Measurements from ENCODE around the gene ATP6V0C. TPM values are rescaled to one million over a fixed set of nuclear protein-coding genes. Genes with fewer than 3 reads are reported as not detected.

The ATP6V0C gene
- total RNA-seq, 1 experiment from 2014 or later, result 212 TPM

DNA sequence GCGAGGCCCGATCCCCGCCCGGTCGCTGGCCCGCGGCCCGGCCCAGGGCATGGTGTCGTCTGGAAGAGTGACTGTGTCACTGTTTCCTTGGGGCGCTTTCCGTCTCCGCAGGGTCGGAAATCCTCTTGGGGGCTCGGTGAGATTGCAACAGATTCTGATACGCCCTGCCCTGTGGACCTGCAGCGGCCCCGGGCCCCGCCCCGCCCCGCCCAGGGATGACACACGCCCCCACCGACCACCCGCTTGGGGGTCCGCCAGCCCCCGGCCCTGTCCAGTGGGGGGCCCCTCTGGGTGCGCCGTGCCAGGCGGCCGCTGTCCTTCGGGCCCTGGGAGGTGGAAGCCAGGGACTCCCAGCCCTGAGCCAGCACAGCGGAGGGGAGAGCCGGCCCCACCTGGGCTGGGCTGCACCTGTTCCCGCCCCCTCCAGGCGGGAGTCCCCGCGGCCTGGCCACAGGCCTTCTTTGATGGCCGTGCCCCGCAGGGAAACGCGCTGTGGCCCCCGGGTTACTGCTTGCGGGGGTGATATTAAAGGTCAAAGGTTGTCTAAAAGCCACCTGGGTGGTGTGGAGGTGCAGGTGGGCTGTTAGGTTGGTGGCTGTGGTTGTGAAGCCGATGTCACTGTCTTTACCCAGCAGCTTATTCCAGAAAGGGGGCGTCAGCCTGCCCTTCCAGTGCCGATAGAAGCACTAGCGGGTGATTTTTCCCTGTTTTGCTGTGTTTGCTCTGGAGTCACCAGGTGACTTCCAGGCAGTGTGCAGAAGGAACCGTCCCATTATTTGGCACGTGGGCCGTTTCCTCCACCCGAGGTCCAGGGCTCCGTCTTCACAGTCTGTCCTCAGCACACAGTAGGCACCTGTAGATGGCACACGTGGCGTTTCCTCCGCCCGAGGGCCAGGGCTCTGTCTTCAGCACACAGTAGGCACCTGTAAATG, 38.1 kb upstream of the ATP6V0C start:
- Mint-ChIP-seq H3K27me3 (ENCODE audit: low read depth) (peaks cover 26% of the 10 kb centered on the region), H3K4me3 (peak overlapping the region; percentile 66), H3K36me3 (no peaks in the 10 kb centered on the region), H3K27ac (no peak overlapping the region), H3K4me1 (peaks cover 8% of the 10 kb centered on the region), H3K9me3 (no peaks in the 10 kb centered on the region)
- TF ChIP-seq ZNF423 (CRISPR knock-in tag; IDR thresholded peaks at IDR 0.05) (peak; percentile 54; the same call in 1 of the 2 replicates), MAX (CRISPR knock-in tag; IDR thresholded peaks at IDR 0.05) (peak; percentile 27; the same call in 1 of the 2 replicates)
- TF ChIP-seq, protein P1, sequence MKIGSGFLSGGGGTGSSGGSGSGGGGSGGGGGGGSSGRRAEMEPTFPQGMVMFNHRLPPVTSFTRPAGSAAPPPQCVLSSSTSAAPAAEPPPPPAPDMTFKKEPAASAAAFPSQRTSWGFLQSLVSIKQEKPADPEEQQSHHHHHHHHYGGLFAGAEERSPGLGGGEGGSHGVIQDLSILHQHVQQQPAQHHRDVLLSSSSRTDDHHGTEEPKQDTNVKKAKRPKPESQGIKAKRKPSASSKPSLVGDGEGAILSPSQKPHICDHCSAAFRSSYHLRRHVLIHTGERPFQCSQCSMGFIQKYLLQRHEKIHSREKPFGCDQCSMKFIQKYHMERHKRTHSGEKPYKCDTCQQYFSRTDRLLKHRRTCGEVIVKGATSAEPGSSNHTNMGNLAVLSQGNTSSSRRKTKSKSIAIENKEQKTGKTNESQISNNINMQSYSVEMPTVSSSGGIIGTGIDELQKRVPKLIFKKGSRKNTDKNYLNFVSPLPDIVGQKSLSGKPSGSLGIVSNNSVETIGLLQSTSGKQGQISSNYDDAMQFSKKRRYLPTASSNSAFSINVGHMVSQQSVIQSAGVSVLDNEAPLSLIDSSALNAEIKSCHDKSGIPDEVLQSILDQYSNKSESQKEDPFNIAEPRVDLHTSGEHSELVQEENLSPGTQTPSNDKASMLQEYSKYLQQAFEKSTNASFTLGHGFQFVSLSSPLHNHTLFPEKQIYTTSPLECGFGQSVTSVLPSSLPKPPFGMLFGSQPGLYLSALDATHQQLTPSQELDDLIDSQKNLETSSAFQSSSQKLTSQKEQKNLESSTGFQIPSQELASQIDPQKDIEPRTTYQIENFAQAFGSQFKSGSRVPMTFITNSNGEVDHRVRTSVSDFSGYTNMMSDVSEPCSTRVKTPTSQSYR (CRISPR knock-in tag; IDR thresholded peaks at IDR 0.05), result no peak
- DNase-seq (ENCODE audit: low spot score), result peak; percentile 45
- POLR2A ChIA-PET, result interaction anchor here (0.6 to 1.1 kb wide), 4 partner anchors 38 to 55 kb away, joined by 3 read pairs; partner anchors contain the start of genes AMDHD2 and CEMP1
- CTCF ChIA-PET, result interaction anchor here (0.6 to 4.0 kb wide), 6 partner anchors 10 to 252 kb away, joined by 3 to 57 read pairs (median 4); partner anchors contain the start of gene TEDC2
- ATAC-seq, result peak; percentile 27

- H3K27ac Mint-ChIP-seq, result no peak overlapping the region
- CTCF ChIA-PET, result interaction anchor here (1.7 to 4.0 kb wide), 2 partner anchors 25 kb away, joined by 9 to 57 read pairs; no protein-coding TSS in a partner anchor
- POLR2A ChIA-PET, result no interaction called here
- H3K9me3 Mint-ChIP-seq, result no peaks in the 10 kb centered on the region
- H3K4me3 Mint-ChIP-seq, result peak overlapping the region; percentile 66
- peaks cover 8% of the 10 kb centered on the region for H3K4me1 Mint-ChIP-seq
- no peak for ATAC-seq
- peaks cover 25% of the 10 kb centered on the region for H3K27me3 Mint-ChIP-seq (ENCODE audit: low read depth)
- H3K36me3 Mint-ChIP-seq, result no peaks in the 10 kb centered on the region
- TF ChIP-seq, protein P2, sequence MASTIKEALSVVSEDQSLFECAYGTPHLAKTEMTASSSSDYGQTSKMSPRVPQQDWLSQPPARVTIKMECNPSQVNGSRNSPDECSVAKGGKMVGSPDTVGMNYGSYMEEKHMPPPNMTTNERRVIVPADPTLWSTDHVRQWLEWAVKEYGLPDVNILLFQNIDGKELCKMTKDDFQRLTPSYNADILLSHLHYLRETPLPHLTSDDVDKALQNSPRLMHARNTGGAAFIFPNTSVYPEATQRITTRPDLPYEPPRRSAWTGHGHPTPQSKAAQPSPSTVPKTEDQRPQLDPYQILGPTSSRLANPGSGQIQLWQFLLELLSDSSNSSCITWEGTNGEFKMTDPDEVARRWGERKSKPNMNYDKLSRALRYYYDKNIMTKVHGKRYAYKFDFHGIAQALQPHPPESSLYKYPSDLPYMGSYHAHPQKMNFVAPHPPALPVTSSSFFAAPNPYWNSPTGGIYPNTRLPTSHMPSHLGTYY (CRISPR knock-in tag; IDR thresholded peaks at IDR 0.05), result no peak
- TF ChIP-seq TEAD1 (CRISPR knock-in tag; IDR thresholded peaks at IDR 0.05) (no peak), TEAD4 (CRISPR knock-in tag; IDR thresholded peaks at IDR 0.05) (no peak)
- DNase-seq (ENCODE audit: low spot score), result no peak
Observed at GRCh38 chr16:2476345-2476720, 37.4 kb upstream of the ATP6V0C start.

GRCh38 chr16:2476741-2477140, 37.0 kb upstream of the ATP6V0C start:
- no peak for DNase-seq (ENCODE audit: low spot score)
- POLR2A ChIA-PET, result no interaction called here
- H3K9me3 Mint-ChIP-seq, result no peaks in the 10 kb centered on the region
- ATAC-seq, result no peak
- TF ChIP-seq FOXP1 (CRISPR knock-in tag; IDR thresholded peaks at IDR 0.05; ENCODE audit: borderline replicate concordance) (no peak), TCF7 (CRISPR knock-in tag; IDR thresholded peaks at IDR 0.05; ENCODE audit: low read depth) (no peak), FOXJ3 (CRISPR knock-in tag; IDR thresholded peaks at IDR 0.05; ENCODE audit: borderline replicate concordance) (no peak), ZNF121 (CRISPR knock-in tag; IDR thresholded peaks at IDR 0.05) (no peak), AR (CRISPR knock-in tag; IDR thresholded peaks at IDR 0.05) (no peak)
- TF ChIP-seq, protein P3, sequence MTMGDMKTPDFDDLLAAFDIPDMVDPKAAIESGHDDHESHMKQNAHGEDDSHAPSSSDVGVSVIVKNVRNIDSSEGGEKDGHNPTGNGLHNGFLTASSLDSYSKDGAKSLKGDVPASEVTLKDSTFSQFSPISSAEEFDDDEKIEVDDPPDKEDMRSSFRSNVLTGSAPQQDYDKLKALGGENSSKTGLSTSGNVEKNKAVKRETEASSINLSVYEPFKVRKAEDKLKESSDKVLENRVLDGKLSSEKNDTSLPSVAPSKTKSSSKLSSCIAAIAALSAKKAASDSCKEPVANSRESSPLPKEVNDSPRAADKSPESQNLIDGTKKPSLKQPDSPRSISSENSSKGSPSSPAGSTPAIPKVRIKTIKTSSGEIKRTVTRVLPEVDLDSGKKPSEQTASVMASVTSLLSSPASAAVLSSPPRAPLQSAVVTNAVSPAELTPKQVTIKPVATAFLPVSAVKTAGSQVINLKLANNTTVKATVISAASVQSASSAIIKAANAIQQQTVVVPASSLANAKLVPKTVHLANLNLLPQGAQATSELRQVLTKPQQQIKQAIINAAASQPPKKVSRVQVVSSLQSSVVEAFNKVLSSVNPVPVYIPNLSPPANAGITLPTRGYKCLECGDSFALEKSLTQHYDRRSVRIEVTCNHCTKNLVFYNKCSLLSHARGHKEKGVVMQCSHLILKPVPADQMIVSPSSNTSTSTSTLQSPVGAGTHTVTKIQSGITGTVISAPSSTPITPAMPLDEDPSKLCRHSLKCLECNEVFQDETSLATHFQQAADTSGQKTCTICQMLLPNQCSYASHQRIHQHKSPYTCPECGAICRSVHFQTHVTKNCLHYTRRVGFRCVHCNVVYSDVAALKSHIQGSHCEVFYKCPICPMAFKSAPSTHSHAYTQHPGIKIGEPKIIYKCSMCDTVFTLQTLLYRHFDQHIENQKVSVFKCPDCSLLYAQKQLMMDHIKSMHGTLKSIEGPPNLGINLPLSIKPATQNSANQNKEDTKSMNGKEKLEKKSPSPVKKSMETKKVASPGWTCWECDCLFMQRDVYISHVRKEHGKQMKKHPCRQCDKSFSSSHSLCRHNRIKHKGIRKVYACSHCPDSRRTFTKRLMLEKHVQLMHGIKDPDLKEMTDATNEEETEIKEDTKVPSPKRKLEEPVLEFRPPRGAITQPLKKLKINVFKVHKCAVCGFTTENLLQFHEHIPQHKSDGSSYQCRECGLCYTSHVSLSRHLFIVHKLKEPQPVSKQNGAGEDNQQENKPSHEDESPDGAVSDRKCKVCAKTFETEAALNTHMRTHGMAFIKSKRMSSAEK (CRISPR knock-in tag; IDR thresholded peaks at IDR 0.05; ENCODE audit: borderline replicate concordance), result no peak
- TF ChIP-seq, protein P2 (CRISPR knock-in tag; IDR thresholded peaks at IDR 0.05), result no peak
- H3K4me1 Mint-ChIP-seq, result peaks cover 8% of the 10 kb centered on the region
- H3K27ac Mint-ChIP-seq, result no peak overlapping the region
- CTCF ChIA-PET, result interaction anchor here (0.8 to 1.7 kb wide), 2 partner anchors 20 to 25 kb away, joined by 3 to 9 read pairs; no protein-coding TSS in a partner anchor
- peak overlapping the region; percentile 66; the same call in 1 of the 2 replicates for H3K4me3 Mint-ChIP-seq
- no peaks in the 10 kb centered on the region for H3K36me3 Mint-ChIP-seq
- peaks cover 24% of the 10 kb centered on the region for H3K27me3 Mint-ChIP-seq (ENCODE audit: low read depth)
